Adipose tissue (tissue), 3 donors: ENCODE measurements around the gene MSANTD3. TPM values are rescaled to one million over a fixed set of nuclear protein-coding genes. Genes with fewer than 3 reads are reported as not detected.

Source experiments
- H3K27ac ChIP-seq: one replicate; pipeline ENCODE4 v1.5.1; 2013; ENCODE audit warnings: low read depth, low read length
- WGBS, 3 donors: extraction: QIAGEN DNeasy Blood & Tissue Kit; methylation state at CpG; one replicate each; pipeline ENCODE4 v1.1.7; 2013; 5-methylcytosine and 5-hydroxymethylcytosine counted together
- polyA plus RNA-seq, 3 donors: library from polyadenylated mRNA; stranded (reverse); fragments of 200-250 nt; gene quantifications; one replicate each; pipeline ENCODE4 v1.2.3, GENCODE V29; 2013
- donor health status: healthy with polysubstance abuse.
- donor health status: Bipolar disorder and iron deficiency.
- donor health status: healthy.

The MSANTD3 gene
- polyA plus RNA-seq, 3 donors: 6.5 to 14.1 (median 11.8) TPM

GRCh38 chr9:100449420-100449819, 22.5 kb downstream of the MSANTD3 start:
- no peak overlapping the region for H3K27ac ChIP-seq
- 96 to 98% (median 96%) methylated on average over 2 of the region's 2 CpGs for WGBS, 3 donors

GRCh38 chr9:100452894-100453293, 26.0 kb downstream of the MSANTD3 start:
- H3K27ac ChIP-seq: no peak overlapping the region
- 97 to 100% (median 99%) methylated on average over 2 of the region's 2 CpGs for WGBS, 3 donors

GRCh38 chr9:100455470-100455869, 28.5 kb downstream of the MSANTD3 start:
- no peak overlapping the region for H3K27ac ChIP-seq

- H3K27ac ChIP-seq: no peak overlapping the region
- WGBS, 3 donors: 98 to 100% (median 100%) methylated on average over 1 of the region's 1 CpG
These were observed 30.6 kb downstream of the MSANTD3 start for GRCh38 chr9:100457517-100457916.

- WGBS, 3 donors: 66 to 86% (median 74%) methylated on average over 2 of the region's 2 CpGs
- no peak overlapping the region for H3K27ac ChIP-seq
These were observed 33.0 kb downstream of the MSANTD3 start for GRCh38 chr9:100459963-100460362.

GRCh38 chr9:100465274-100465673, 38.3 kb downstream of the MSANTD3 start:
- 74 to 88% (median 88%) methylated on average over 2 of the region's 2 CpGs for WGBS, 3 donors
- H3K27ac ChIP-seq: no peak overlapping the region

GRCh38 chr9:100465761-100466160, 38.8 kb downstream of the MSANTD3 start:
- WGBS, 3 donors: 86 to 91% (median 88%) methylated on average over 1 of the region's 1 CpG
- no peak overlapping the region for H3K27ac ChIP-seq

GRCh38 chr9:100466171-100466828, 39.4 kb downstream of the MSANTD3 start:
- WGBS, 3 donors: 92 to 100% (median 99%) methylated on average over 2 of the region's 2 CpGs
- H3K27ac ChIP-seq: no peak overlapping the region

GRCh38 chr9:100466829-100467221, 39.9 kb downstream of the MSANTD3 start:
- no peak overlapping the region for H3K27ac ChIP-seq
- WGBS, 3 donors: 31 to 87% (median 75%) methylated on average over 1 of the region's 1 CpG

- H3K27ac ChIP-seq: no peak overlapping the region
- WGBS, 3 donors: 91 to 99% (median 97%) methylated on average over 5 to 6 of the region's 6 CpGs
These were observed 41.1 kb downstream of the MSANTD3 start for GRCh38 chr9:100468041-100468440.

GRCh38 chr9:100472268-100472667, 45.3 kb downstream of the MSANTD3 start:
- no peak overlapping the region for H3K27ac ChIP-seq
- 60 to 85% (median 72%) methylated on average over 3 of the region's 3 CpGs for WGBS, 3 donors

GRCh38 chr9:100472788-100473275, 45.9 kb downstream of the MSANTD3 start, which contains the start of gene TMEFF1:
TSS of gene TMEFF1 (plus strand) at chr9:100473149. CDS start at chr9:100473545, 396 bp downstream.
- 2 to 4% (median 3%) methylated on average over 22 to 54 of the region's 54 CpGs for WGBS, 3 donors
- no peak within 1 kb of the TSS for H3K27ac ChIP-seq

- 0 to 1% (median 1%) methylated on average over 56 to 107 of the region's 108 CpGs for WGBS, 3 donors
These were observed 46.5 kb downstream of the MSANTD3 start for GRCh38 chr9:100473276-100474081.

GRCh38 chr9:100474082-100474923, 47.4 kb downstream of the MSANTD3 start:
- H3K27ac ChIP-seq: no peak overlapping the region
- 31 to 43% (median 36%) methylated on average over 25 to 26 of the region's 26 CpGs for WGBS, 3 donors

More at GRCh38 chr9:100473276-100474081, 46.5 kb downstream of the MSANTD3 start:
- H3K27ac ChIP-seq: no peak overlapping the region

GRCh38 chr9:100474924-100475276, 48.0 kb downstream of the MSANTD3 start:
- 92 to 96% (median 96%) methylated on average over 4 of the region's 4 CpGs for WGBS, 3 donors
- H3K27ac ChIP-seq: no peak overlapping the region

GRCh38 chr9:100477241-100477640, 50.3 kb downstream of the MSANTD3 start:
- 88 to 95% (median 93%) methylated on average over 4 of the region's 4 CpGs for WGBS, 3 donors
- H3K27ac ChIP-seq: no peak overlapping the region

GRCh38 chr9:100478192-100478591, 51.2 kb downstream of the MSANTD3 start:
- 91 to 96% (median 93%) methylated on average over 6 of the region's 6 CpGs for WGBS, 3 donors
- H3K27ac ChIP-seq: no peak overlapping the region

GRCh38 chr9:100479820-100480219, 52.9 kb downstream of the MSANTD3 start:
- no peak overlapping the region for H3K27ac ChIP-seq
- 63 to 93% (median 85%) methylated on average over 2 of the region's 2 CpGs for WGBS, 3 donors

- 59 to 77% (median 65%) methylated on average over 1 of the region's 1 CpG for WGBS, 3 donors
- H3K27ac ChIP-seq: no peak overlapping the region
These were observed 58.3 kb downstream of the MSANTD3 start for GRCh38 chr9:100485196-100485595.
